OCI-M2 (cell line): Measurements from ENCODE around the gene CTNNA3.

ENCODE experiments used
- DNase-seq: peaks from one replicate; lab custom pipeline; 2025; ENCODE audit not compliant: unreplicated experiment; lab: John Stamatoyannopoulos, UW

Gene CTNNA3

GRCh38 chr10:66780796-66781195 lies 915.2 kb downstream of the CTNNA3 start:
- no peak for DNase-seq

- DNase-seq, result no peak
These were observed 917.6 kb downstream of the CTNNA3 start for GRCh38 chr10:66778351-66778750.

- DNase-seq, result no peak
These were observed 918.3 kb downstream of the CTNNA3 start for GRCh38 chr10:66777665-66778064.

- no peak for DNase-seq
These were observed 922.5 kb downstream of the CTNNA3 start for GRCh38 chr10:66773472-66773817.

GRCh38 chr10:66772548-66773471 lies 923.2 kb downstream of the CTNNA3 start:
- no peak for DNase-seq

GRCh38 chr10:66767707-66768106 lies 928.3 kb downstream of the CTNNA3 start:
- no peak for DNase-seq

- DNase-seq, result no peak
These were observed 933.7 kb downstream of the CTNNA3 start for GRCh38 chr10:66762218-66762729.

GRCh38 chr10:66760941-66761340 lies 935.1 kb downstream of the CTNNA3 start:
- no peak for DNase-seq

GRCh38 chr10:66755474-66755873 lies 940.5 kb downstream of the CTNNA3 start:
- DNase-seq, result no peak

GRCh38 chr10:66752714-66753113 lies 943.3 kb downstream of the CTNNA3 start:
- DNase-seq, result no peak

- DNase-seq, result no peak
These were observed 947.8 kb downstream of the CTNNA3 start for GRCh38 chr10:66748217-66748616.

GRCh38 chr10:66747451-66747850 lies 948.5 kb downstream of the CTNNA3 start:
- no peak for DNase-seq

- DNase-seq, result no peak
These were observed 949.3 kb downstream of the CTNNA3 start for GRCh38 chr10:66746711-66747110.

- no peak for DNase-seq
These were observed 949.7 kb downstream of the CTNNA3 start for GRCh38 chr10:66746246-66746645.

GRCh38 chr10:66744915-66745314 lies 951.1 kb downstream of the CTNNA3 start:
- no peak for DNase-seq

- no peak for DNase-seq
These were observed 958.8 kb downstream of the CTNNA3 start for GRCh38 chr10:66737241-66737640.

GRCh38 chr10:66723608-66724400 lies 972.2 kb downstream of the CTNNA3 start:
- no peak for DNase-seq

GRCh38 chr10:66719483-66719882 lies 976.5 kb downstream of the CTNNA3 start:
- DNase-seq, result no peak

- DNase-seq, result no peak
These were observed 978.6 kb downstream of the CTNNA3 start for GRCh38 chr10:66717231-66717981.

- no peak for DNase-seq
These were observed 981.3 kb downstream of the CTNNA3 start for GRCh38 chr10:66714741-66715140.

- no peak for DNase-seq
These were observed 982.6 kb downstream of the CTNNA3 start for GRCh38 chr10:66713387-66713786.
